Gastroesophageal sphincter (tissue), 4 donors: Measurements from ENCODE around the gene TCF7L1. TPM values are rescaled to one million over a fixed set of nuclear protein-coding genes. Genes with fewer than 3 reads are reported as not detected.

Experiments used
- ATAC-seq: fragments of 150-250 bp; one replicate; pipeline ENCODE4 v1.9.1; 2016; ENCODE audit warnings: mild to moderate bottlenecking, moderate library complexity
- H3K27ac ChIP-seq, 4 donors: fragments of 200-600 bp; sonication (generic) in 3 of 4; 1 replicate in 3 of 4; 2 replicates in 1 of 4; pipeline ENCODE4 v1.5.1; 2016 to 2019
- H3K27me3 ChIP-seq: fragments of 200-600 bp; sonication (generic); one replicate; pipeline ENCODE4 v1.5.1; 2019
- H3K36me3 ChIP-seq, 2 donors: fragments of 200-600 bp; sonication (generic); one replicate each; pipeline ENCODE4 v1.5.1; 2019; ENCODE audit warnings: control low read depth in 1 of 2
- H3K4me1 ChIP-seq, 3 donors: fragments of 200-600 bp; sonication (generic); 1 replicate in 2 of 3; 2 replicates in 1 of 3; pipeline ENCODE4 v1.5.1; 2016 to 2019; ENCODE audit warnings: control low read depth in 2 of 3
- H3K4me3 ChIP-seq, 2 donors: fragments of 200-600 bp; sonication (generic); one replicate each; pipeline ENCODE4 v1.5.1; 2019; ENCODE audit warnings: mild to moderate bottlenecking in 1 of 2, moderate library complexity in 1 of 2
- H3K9me3 ChIP-seq, 3 donors: fragments of 200-600 bp; sonication (generic); one replicate each; pipeline ENCODE4 v1.5.1; 2017 to 2019; ENCODE audit warnings: control low read depth in 2 of 3
- EP300 ChIP-seq: sonication (generic); formaldehyde crosslinking; IDR thresholded peaks from one replicate; pipeline ENCODE4 v1.6.1; 2017; ENCODE audit warnings: antibody characterized with exemption, mild to moderate bottlenecking
- POLR2A ChIP-seq, 2 donors: fragments of 450-650 bp; IDR thresholded peaks; one replicate each; pipeline ENCODE4 v1.6.1; 2017; ENCODE audit warnings: antibody characterized with exemption in 2 of 2, mild to moderate bottlenecking in 2 of 2, moderate library complexity in 1 of 2
- POLR2AphosphoS5 ChIP-seq: sonication (generic); formaldehyde crosslinking; IDR thresholded peaks from one replicate; pipeline ENCODE4 v1.6.1; 2017; ENCODE audit warnings: antibody characterized with exemption
- WGBS, 2 donors: methylation state at CpG; one replicate each; pipeline ENCODE4 v1.1.5; 2018; ENCODE audit warnings: low coverage in 1 of 2; 5-methylcytosine and 5-hydroxymethylcytosine counted together
- total RNA-seq, 4 donors: library from RNA; depleted of rRNA; stranded (reverse); fragments of >200 nt; gene quantifications; one replicate each; pipeline ENCODE4 v1.1.0, GENCODE V29; 2016
- TF ChIP-seq, protein P1 (sequence below), 4 experiments: fragments of 200-600 bp in 2 of 4; fragments of 450-650 bp in 2 of 4; sonication (generic) in 1 of 4; IDR thresholded peaks; one replicate each; pipeline ENCODE4 v1.5.1; 2017 to 2019; ENCODE audit warnings: antibody characterized with exemption in 4 of 4, mild to moderate bottlenecking in 2 of 4, moderate library complexity in 2 of 4

Gene TCF7L1
- total RNA-seq, 4 donors from 2014 or later = 4.0 to 13.0 (median 5.3) TPM

DNA sequence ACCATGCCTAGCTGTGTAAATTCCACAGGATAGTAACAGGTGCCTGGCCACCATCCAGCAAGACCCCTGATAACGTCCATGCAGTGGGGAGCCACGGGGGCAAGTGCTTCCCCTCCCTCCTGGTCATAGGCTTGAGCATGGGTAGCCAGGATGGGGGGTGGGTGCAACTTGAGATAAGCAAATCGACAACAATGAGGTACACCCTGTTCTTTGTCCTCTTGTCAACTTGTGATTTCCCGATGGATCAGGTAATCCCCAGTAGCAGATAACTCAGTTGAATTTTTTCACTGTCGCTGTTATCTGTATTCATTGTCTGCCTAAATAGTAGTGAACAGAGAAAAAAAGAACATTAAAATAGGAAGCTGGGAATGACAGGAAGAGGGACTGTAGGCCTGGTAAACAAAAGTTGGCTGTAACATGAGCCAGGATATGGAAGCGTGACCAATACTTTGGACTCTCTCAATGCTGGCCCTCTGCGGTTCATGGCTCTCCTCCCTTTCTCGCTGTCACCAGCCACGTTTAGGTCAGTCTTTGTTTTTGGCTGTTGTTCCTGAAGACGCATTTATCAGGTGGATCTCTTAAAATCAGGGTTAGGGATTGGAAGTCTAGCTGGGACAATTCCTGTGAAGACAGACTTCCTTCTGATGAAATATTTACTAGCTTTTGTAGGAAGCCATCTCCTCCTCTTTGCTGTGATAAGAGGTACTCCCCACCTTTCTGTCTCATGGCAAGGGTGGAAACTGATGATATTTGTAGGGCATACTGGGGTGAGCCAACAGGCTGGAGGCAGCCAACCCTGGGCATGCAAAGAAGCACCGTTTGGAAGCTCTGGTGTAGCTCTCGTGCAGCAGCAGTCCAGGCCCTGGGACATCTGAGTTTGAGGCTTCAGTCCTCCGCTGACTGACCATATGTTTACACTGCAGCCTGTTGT is 42.4 kb downstream of the TCF7L1 start:
- Histone ChIP-seq H3K4me3 (no peak overlapping the region), H3K27ac (peak overlapping the region in 2 of 4 donors; percentile 7 to 50), H3K27me3 (no peaks in the 10 kb centered on the region), H3K4me1 (peaks cover 0 to 63% (median 26%) of the 10 kb centered on the region in 3 donors), H3K9me3 (no peaks in the 10 kb centered on the region), H3K36me3 (no peaks in the 10 kb centered on the region)
- ATAC-seq = no peak
- 37 to 48% methylated on average over 7 to 11 of the region's 13 CpGs for WGBS, 2 donors
- TF ChIP-seq POLR2A (IDR thresholded peaks at IDR 0.05) (no peak), EP300 (no peak), POLR2AphosphoS5 (no peak)
- TF ChIP-seq, protein P1, sequence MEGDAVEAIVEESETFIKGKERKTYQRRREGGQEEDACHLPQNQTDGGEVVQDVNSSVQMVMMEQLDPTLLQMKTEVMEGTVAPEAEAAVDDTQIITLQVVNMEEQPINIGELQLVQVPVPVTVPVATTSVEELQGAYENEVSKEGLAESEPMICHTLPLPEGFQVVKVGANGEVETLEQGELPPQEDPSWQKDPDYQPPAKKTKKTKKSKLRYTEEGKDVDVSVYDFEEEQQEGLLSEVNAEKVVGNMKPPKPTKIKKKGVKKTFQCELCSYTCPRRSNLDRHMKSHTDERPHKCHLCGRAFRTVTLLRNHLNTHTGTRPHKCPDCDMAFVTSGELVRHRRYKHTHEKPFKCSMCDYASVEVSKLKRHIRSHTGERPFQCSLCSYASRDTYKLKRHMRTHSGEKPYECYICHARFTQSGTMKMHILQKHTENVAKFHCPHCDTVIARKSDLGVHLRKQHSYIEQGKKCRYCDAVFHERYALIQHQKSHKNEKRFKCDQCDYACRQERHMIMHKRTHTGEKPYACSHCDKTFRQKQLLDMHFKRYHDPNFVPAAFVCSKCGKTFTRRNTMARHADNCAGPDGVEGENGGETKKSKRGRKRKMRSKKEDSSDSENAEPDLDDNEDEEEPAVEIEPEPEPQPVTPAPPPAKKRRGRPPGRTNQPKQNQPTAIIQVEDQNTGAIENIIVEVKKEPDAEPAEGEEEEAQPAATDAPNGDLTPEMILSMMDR (IDR thresholded peaks at IDR 0.05) = no peak

DNA sequence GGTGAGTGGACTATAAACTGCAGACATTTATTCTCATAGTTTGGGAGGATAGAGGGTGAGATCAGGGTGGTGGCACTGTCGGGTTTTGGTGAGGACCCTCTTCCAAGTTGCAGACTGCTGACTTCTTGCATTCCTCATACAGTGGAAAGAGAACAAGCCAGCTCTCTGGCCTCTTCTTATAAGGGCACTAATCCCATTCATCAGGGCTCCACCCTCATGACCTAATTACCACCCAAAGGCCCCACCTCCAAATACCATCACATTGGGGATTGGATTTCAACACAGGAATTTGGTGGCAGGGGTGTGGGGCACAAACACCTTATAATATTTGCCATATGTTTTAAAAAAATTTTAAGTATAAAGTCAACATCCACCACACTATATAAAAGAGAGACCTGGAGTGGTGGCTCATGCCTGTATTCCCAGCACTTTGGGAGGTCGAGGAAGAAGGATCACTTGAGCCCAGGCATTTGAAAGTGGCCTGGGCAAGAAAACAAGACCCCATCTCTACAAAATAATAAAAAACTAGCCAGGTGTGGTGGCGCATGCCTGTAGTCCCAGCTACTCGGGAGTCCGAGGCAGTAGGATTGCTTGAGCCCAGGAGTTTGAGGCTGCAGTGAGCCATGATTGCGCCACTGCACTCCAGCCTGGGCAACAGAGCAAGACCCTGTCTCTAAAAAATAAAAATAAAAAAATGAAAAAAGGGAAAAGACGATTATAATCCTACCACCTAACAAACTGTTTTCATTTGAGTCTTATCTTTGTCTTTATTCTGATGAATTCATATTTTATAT is 44.0 kb downstream of the TCF7L1 start:
- H3K27me3 ChIP-seq = no peaks in the 10 kb centered on the region
- H3K36me3 ChIP-seq = no peaks in the 10 kb centered on the region
- no peak for ATAC-seq
- no peak overlapping the region for H3K27ac ChIP-seq
- H3K4me3 ChIP-seq = no peak overlapping the region
- TF ChIP-seq POLR2AphosphoS5 (no peak), EP300 (no peak), POLR2A (IDR thresholded peaks at IDR 0.05) (no peak)
- TF ChIP-seq, protein P1 (IDR thresholded peaks at IDR 0.05) = no peak
- 93 to 99% methylated on average over 6 to 7 of the region's 7 CpGs for WGBS, 2 donors
- H3K4me1 ChIP-seq = peaks cover 0 to 79% (median 33%) of the 10 kb centered on the region in 3 donors
- H3K9me3 ChIP-seq = no peaks in the 10 kb centered on the region

DNA sequence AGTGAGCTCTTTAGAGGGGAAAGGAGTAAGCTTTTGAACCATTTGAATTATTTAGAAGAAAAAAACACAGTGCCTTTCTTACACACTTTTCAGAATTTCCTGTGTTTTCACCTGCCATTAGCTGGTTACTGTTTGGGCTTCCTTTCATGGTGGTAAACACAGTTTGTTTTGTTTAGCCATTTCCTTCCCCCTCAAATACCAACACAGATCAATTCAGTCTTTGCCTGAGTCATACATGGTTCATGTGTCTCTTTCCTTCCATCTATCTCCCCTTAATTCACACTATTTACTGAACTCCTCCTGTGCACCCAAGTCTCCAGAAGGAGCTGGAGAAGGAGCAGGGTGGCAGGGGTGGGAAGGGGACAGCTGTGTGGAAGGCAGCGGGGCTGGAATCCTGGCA is 45.0 kb downstream of the TCF7L1 start:
- WGBS, 2 donors = 100% methylated on average over 1 of the region's 1 CpG; no CpG with 5 or more reads in 1 of the 2 donors
- TF ChIP-seq EP300 = no peak
- TF ChIP-seq POLR2AphosphoS5 = no peak
- TF ChIP-seq POLR2A (IDR thresholded peaks at IDR 0.05) = no peak
- TF ChIP-seq, protein P1 (IDR thresholded peaks at IDR 0.05) = no peak
- ATAC-seq = no peak
- no peaks in the 10 kb centered on the region for H3K27me3 ChIP-seq
- peaks cover 0 to 87% (median 33%) of the 10 kb centered on the region in 3 donors for H3K4me1 ChIP-seq
- H3K4me3 ChIP-seq = no peak overlapping the region
- H3K27ac ChIP-seq = no peak overlapping the region
- no peaks in the 10 kb centered on the region for H3K36me3 ChIP-seq
- no peaks in the 10 kb centered on the region for H3K9me3 ChIP-seq

DNA sequence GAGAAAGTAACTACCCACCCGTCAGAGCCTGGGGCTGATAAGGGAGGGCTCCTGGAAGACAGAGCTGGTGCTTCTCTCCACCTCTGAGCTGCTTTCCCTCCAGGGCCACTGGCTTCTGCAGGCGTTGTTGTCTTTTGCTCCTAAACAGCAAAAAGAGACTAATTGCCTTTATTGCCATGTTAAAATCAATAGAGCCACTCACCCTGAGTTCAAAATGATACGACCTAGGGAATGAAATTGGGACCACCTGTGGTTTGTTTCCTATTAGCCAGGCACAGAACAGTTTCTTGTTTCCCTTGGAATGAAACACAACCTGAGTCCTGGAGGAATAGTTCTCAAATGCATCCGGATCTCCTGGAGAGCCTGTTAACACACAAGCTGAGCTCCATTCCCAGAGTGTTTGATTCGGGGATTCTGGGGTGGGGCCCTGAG is 45.8 kb downstream of the TCF7L1 start:
- ATAC-seq = no peak
- TF ChIP-seq POLR2AphosphoS5 (no peak), POLR2A (IDR thresholded peaks at IDR 0.05) (no peak)
- Histone ChIP-seq H3K27ac (no peak overlapping the region), H3K27me3 (no peaks in the 10 kb centered on the region), H3K4me3 (no peak overlapping the region), H3K36me3 (no peaks in the 10 kb centered on the region), H3K9me3 (no peaks in the 10 kb centered on the region), H3K4me1 (peaks cover 0 to 80% (median 29%) of the 10 kb centered on the region in 3 donors)
- WGBS, 2 donors = 86 to 89% methylated on average over 3 to 4 of the region's 5 CpGs

DNA sequence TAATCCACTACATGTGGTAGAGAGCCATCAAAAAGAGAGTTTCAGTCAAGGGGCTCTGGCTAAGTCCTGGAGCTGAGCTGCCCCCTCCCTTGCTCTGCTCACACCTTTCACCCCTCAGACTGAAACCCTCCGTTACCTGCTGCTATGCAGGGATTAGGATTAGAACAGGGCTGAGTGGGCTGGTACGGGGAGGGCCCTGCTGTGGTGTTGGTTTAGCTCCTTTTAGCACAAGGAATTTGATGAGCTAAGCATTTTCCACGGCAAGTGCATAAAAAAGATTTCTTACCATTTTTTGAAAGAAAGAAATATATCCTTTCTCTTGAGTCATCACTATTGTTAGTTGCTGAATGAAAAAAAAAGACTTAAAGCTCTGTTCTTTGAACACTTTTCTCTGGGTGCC is 46.3 kb downstream of the TCF7L1 start:
- Histone ChIP-seq H3K4me3 (no peak overlapping the region), H3K27me3 (no peaks in the 10 kb centered on the region), H3K27ac (no peak overlapping the region), H3K9me3 (no peaks in the 10 kb centered on the region), H3K36me3 (no peaks in the 10 kb centered on the region), H3K4me1 (peaks cover 0 to 78% (median 28%) of the 10 kb centered on the region in 3 donors)
- TF ChIP-seq, protein P1 (IDR thresholded peaks at IDR 0.05) = no peak
- TF ChIP-seq POLR2A (IDR thresholded peaks at IDR 0.05) = no peak
- no peak for TF ChIP-seq EP300
- no peak for ATAC-seq
- WGBS, 2 donors = 45 to 62% methylated on average over 2 to 3 of the region's 3 CpGs
